ENCODE data around the gene CDON. TPM values are rescaled to one million over a fixed set of nuclear protein-coding genes. Genes with fewer than 3 reads are reported as not detected.

CDON gene
- total and polyA plus RNA-seq, 9 donors: 12.5 to 42.1 (median 23.3) TPM

GRCh38 chr11:125951731-125952130, 110.9 kb downstream of the CDON start:
- Histone ChIP-seq H3K9me3 (replicated peaks; ENCODE audit: control insufficient read depth, low read depth, low read length) (no peaks in the 10 kb centered on the region), H3K36me3 (ENCODE audit: control insufficient read depth, insufficient read depth, low read length) (peaks cover 8% of the 10 kb centered on the region), H3K27me3 (ENCODE audit: control insufficient read depth, insufficient read depth, low read length) (peaks cover 2% of the 10 kb centered on the region), H3K27ac (ENCODE audit: low read length) (peak overlapping the region; percentile 55), H3K4me3 (ENCODE audit: low read length) (no peak overlapping the region), H3K4me1 (ENCODE audit: control insufficient read depth, insufficient read depth, low read length) (peaks cover 32% of the 10 kb centered on the region)
- WGBS (ENCODE audit: insufficient coverage): 34% methylated on average over 9 of the region's 11 CpGs
- DNase-seq: no peak

- Histone ChIP-seq H3K4me3 (ENCODE audit: low read length) (no peak overlapping the region), H3K4me1 (ENCODE audit: control insufficient read depth, insufficient read depth, low read length) (peaks cover 28% of the 10 kb centered on the region), H3K36me3 (ENCODE audit: control insufficient read depth, insufficient read depth, low read length) (peaks cover 2% of the 10 kb centered on the region), H3K27me3 (ENCODE audit: control insufficient read depth, insufficient read depth, low read length) (peaks cover 4% of the 10 kb centered on the region), H3K9me3 (replicated peaks; ENCODE audit: control insufficient read depth, low read depth, low read length) (no peaks in the 10 kb centered on the region), H3K27ac (ENCODE audit: low read length) (peak overlapping the region; percentile 55)
- DNase-seq: peak; percentile 96
- 58% methylated on average over 13 of the region's 15 CpGs for WGBS (ENCODE audit: insufficient coverage)
Measured at GRCh38 chr11:125950696-125951651, 111.7 kb downstream of the CDON start.

- Histone ChIP-seq H3K9me3 (replicated peaks; ENCODE audit: control insufficient read depth, low read depth, low read length) (no peaks in the 10 kb centered on the region), H3K27me3 (ENCODE audit: control insufficient read depth, insufficient read depth, low read length) (peaks cover 6% of the 10 kb centered on the region), H3K4me3 (ENCODE audit: low read length) (no peak overlapping the region), H3K4me1 (ENCODE audit: control insufficient read depth, insufficient read depth, low read length) (peaks cover 25% of the 10 kb centered on the region), H3K27ac (ENCODE audit: low read length) (no peak overlapping the region), H3K36me3 (ENCODE audit: control insufficient read depth, insufficient read depth, low read length) (no peaks in the 10 kb centered on the region)
- no peak for DNase-seq
- WGBS (ENCODE audit: insufficient coverage): 78% methylated on average over 6 of the region's 11 CpGs
Measured at GRCh38 chr11:125950178-125950490, 112.5 kb downstream of the CDON start.

GRCh38 chr11:125949271-125950177, 113.1 kb downstream of the CDON start:
- no peak overlapping the region for H3K4me3 ChIP-seq (ENCODE audit: low read length)
- H3K27me3 ChIP-seq (ENCODE audit: control insufficient read depth, insufficient read depth, low read length): peaks cover 6% of the 10 kb centered on the region
- DNase-seq: no peak
- H3K27ac ChIP-seq (ENCODE audit: low read length): no peak overlapping the region
- no peaks in the 10 kb centered on the region for H3K9me3 ChIP-seq (replicated peaks; ENCODE audit: control insufficient read depth, low read depth, low read length)
- peaks cover 27% of the 10 kb centered on the region for H3K4me1 ChIP-seq (ENCODE audit: control insufficient read depth, insufficient read depth, low read length)
- 94% methylated on average over 20 of the region's 22 CpGs for WGBS (ENCODE audit: insufficient coverage)
- no peaks in the 10 kb centered on the region for H3K36me3 ChIP-seq (ENCODE audit: control insufficient read depth, insufficient read depth, low read length)

- H3K4me3 ChIP-seq (ENCODE audit: low read length): no peak overlapping the region
- peaks cover 28% of the 10 kb centered on the region for H3K4me1 ChIP-seq (ENCODE audit: control insufficient read depth, insufficient read depth, low read length)
- 79% methylated on average over 18 of the region's 23 CpGs for WGBS (ENCODE audit: insufficient coverage)
- H3K36me3 ChIP-seq (ENCODE audit: control insufficient read depth, insufficient read depth, low read length): no peaks in the 10 kb centered on the region
- H3K27ac ChIP-seq (ENCODE audit: low read length): no peak overlapping the region
- no peak for DNase-seq
- H3K9me3 ChIP-seq (replicated peaks; ENCODE audit: control insufficient read depth, low read depth, low read length): no peaks in the 10 kb centered on the region
- H3K27me3 ChIP-seq (ENCODE audit: control insufficient read depth, insufficient read depth, low read length): peaks cover 6% of the 10 kb centered on the region
Measured at GRCh38 chr11:125948278-125949051, 114.2 kb downstream of the CDON start.

GRCh38 chr11:125947419-125948277, 115.0 kb downstream of the CDON start:
- Histone ChIP-seq H3K27me3 (ENCODE audit: control insufficient read depth, insufficient read depth, low read length) (peaks cover 6% of the 10 kb centered on the region), H3K4me1 (ENCODE audit: control insufficient read depth, insufficient read depth, low read length) (peaks cover 26% of the 10 kb centered on the region), H3K36me3 (ENCODE audit: control insufficient read depth, insufficient read depth, low read length) (no peaks in the 10 kb centered on the region), H3K27ac (ENCODE audit: low read length) (no peak overlapping the region), H3K4me3 (ENCODE audit: low read length) (no peak overlapping the region), H3K9me3 (replicated peaks; ENCODE audit: control insufficient read depth, low read depth, low read length) (no peaks in the 10 kb centered on the region)
- no peak for DNase-seq
- WGBS (ENCODE audit: insufficient coverage): 84% methylated on average over 16 of the region's 24 CpGs

GRCh38 chr11:125946712-125947418, 115.8 kb downstream of the CDON start:
- peaks cover 6% of the 10 kb centered on the region for H3K27me3 ChIP-seq (ENCODE audit: control insufficient read depth, insufficient read depth, low read length)
- peaks cover 30% of the 10 kb centered on the region for H3K4me1 ChIP-seq (ENCODE audit: control insufficient read depth, insufficient read depth, low read length)
- no peak for DNase-seq
- WGBS (ENCODE audit: insufficient coverage): 83% methylated on average over 8 of the region's 14 CpGs
- no peak overlapping the region for H3K4me3 ChIP-seq (ENCODE audit: low read length)
- H3K9me3 ChIP-seq (replicated peaks; ENCODE audit: control insufficient read depth, low read depth, low read length): no peaks in the 10 kb centered on the region
- no peak overlapping the region for H3K27ac ChIP-seq (ENCODE audit: low read length)
- no peaks in the 10 kb centered on the region for H3K36me3 ChIP-seq (ENCODE audit: control insufficient read depth, insufficient read depth, low read length)

GRCh38 chr11:125945797-125946520, 116.7 kb downstream of the CDON start, which contains the start of gene VSIG10L2:
VSIG10L2 (plus strand) TSS chr11:125946044; CDS start chr11:125946056, 12 bp downstream.
- peaks cover 5% of the 10 kb centered on the region for H3K27me3 ChIP-seq (ENCODE audit: control insufficient read depth, insufficient read depth, low read length)
- WGBS (ENCODE audit: insufficient coverage): 100% methylated on average over 5 of the region's 8 CpGs
- no peak within 1 kb of the TSS for H3K27ac ChIP-seq (ENCODE audit: low read length)
- H3K4me3 ChIP-seq (ENCODE audit: low read length): no peak within 1 kb of the TSS
- DNase-seq: no peak
- peaks cover 32% of the 10 kb centered on the region for H3K4me1 ChIP-seq (ENCODE audit: control insufficient read depth, insufficient read depth, low read length)
- no peaks in the 10 kb centered on the region for H3K9me3 ChIP-seq (replicated peaks; ENCODE audit: control insufficient read depth, low read depth, low read length)
- H3K36me3 ChIP-seq (ENCODE audit: control insufficient read depth, insufficient read depth, low read length): no peaks in the 10 kb centered on the region
